GM18502 (cell line): ENCODE results near the gene FAM43A.

Source experiments
- ATAC-seq: cut with Tn5 transposase; IDR thresholded peaks from one replicate; pipeline ENCODE4 v1.9.1; 2021; ENCODE audit warnings: mild to moderate bottlenecking; ENCODE audit not compliant: unreplicated experiment, poor library complexity

The FAM43A gene

GRCh38 chr3:194705227-194705626 lies 19.5 kb downstream of the FAM43A start:
- no peak for ATAC-seq

- no peak for ATAC-seq
Measured at GRCh38 chr3:194705761-194706160, 20.1 kb downstream of the FAM43A start.

GRCh38 chr3:194707147-194707540 lies 21.5 kb downstream of the FAM43A start:
- ATAC-seq: no peak

- ATAC-seq: no peak
Measured at GRCh38 chr3:194711286-194711685, 25.6 kb downstream of the FAM43A start.

- no peak for ATAC-seq
Measured at GRCh38 chr3:194711913-194712312, 26.2 kb downstream of the FAM43A start.

- no peak for ATAC-seq
Measured at GRCh38 chr3:194713299-194714136, 27.8 kb downstream of the FAM43A start.

- ATAC-seq: no peak
Measured at GRCh38 chr3:194714137-194714455, 28.4 kb downstream of the FAM43A start.

GRCh38 chr3:194714564-194714963 lies 28.9 kb downstream of the FAM43A start:
- ATAC-seq: no peak

GRCh38 chr3:194715022-194715800 lies 29.5 kb downstream of the FAM43A start:
- ATAC-seq: no peak

- ATAC-seq: no peak
Measured at GRCh38 chr3:194718079-194718478, 32.4 kb downstream of the FAM43A start.

GRCh38 chr3:194720048-194720447 lies 34.4 kb downstream of the FAM43A start:
- no peak for ATAC-seq

- ATAC-seq: no peak
Measured at GRCh38 chr3:194723846-194724618, 38.3 kb downstream of the FAM43A start.

- no peak for ATAC-seq
Measured at GRCh38 chr3:194725346-194725745, 39.7 kb downstream of the FAM43A start.

GRCh38 chr3:194727435-194728128 lies 41.9 kb downstream of the FAM43A start:
- no peak for ATAC-seq

- ATAC-seq: no peak
Measured at GRCh38 chr3:194728986-194729385, 43.3 kb downstream of the FAM43A start.

GRCh38 chr3:194730365-194730764 lies 44.7 kb downstream of the FAM43A start:
- no peak for ATAC-seq

GRCh38 chr3:194731506-194732073 lies 45.9 kb downstream of the FAM43A start:
- ATAC-seq: no peak

- ATAC-seq: no peak
Measured at GRCh38 chr3:194732617-194733016, 46.9 kb downstream of the FAM43A start.

GRCh38 chr3:194736277-194736895 lies 50.7 kb downstream of the FAM43A start:
- no peak for ATAC-seq
